Measurements from ENCODE around the gene ZNF506.

GRCh38 chr19:19751846-19752245 is 69.7 kb downstream of the ZNF506 start:
- TF ChIP-seq CTCF (IDR thresholded peaks at IDR 0.05; ENCODE audit: poor library complexity) (no peak), EZH2phosphoT487 (IDR thresholded peaks at IDR 0.05; ENCODE audit: low read depth, severe bottlenecking, unreplicated experiment) (no peak)
